ENCODE measurements around the gene PLEKHA5.

PLEKHA5 gene

GRCh38 chr12:19206493-19207077, 77.1 kb downstream of the PLEKHA5 start:
- TF ChIP-seq, protein P1, sequence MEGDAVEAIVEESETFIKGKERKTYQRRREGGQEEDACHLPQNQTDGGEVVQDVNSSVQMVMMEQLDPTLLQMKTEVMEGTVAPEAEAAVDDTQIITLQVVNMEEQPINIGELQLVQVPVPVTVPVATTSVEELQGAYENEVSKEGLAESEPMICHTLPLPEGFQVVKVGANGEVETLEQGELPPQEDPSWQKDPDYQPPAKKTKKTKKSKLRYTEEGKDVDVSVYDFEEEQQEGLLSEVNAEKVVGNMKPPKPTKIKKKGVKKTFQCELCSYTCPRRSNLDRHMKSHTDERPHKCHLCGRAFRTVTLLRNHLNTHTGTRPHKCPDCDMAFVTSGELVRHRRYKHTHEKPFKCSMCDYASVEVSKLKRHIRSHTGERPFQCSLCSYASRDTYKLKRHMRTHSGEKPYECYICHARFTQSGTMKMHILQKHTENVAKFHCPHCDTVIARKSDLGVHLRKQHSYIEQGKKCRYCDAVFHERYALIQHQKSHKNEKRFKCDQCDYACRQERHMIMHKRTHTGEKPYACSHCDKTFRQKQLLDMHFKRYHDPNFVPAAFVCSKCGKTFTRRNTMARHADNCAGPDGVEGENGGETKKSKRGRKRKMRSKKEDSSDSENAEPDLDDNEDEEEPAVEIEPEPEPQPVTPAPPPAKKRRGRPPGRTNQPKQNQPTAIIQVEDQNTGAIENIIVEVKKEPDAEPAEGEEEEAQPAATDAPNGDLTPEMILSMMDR (IDR thresholded peaks at IDR 0.05; ENCODE audit: low read depth, low read length, poor library complexity, severe bottlenecking): no peak
- TF ChIP-seq EZH2phosphoT487 (IDR thresholded peaks at IDR 0.05; ENCODE audit: borderline replicate concordance, low read length): no peak
- no peak overlapping the region for H3K4me2 ChIP-seq (ENCODE audit: low read length)
- H4K20me1 ChIP-seq (ENCODE audit: control insufficient read depth, insufficient read depth, low read depth, low read length): no peaks in the 10 kb centered on the region
- no peak overlapping the region for H3K4me3 ChIP-seq (ENCODE audit: low read length)
- no peaks in the 10 kb centered on the region for H3K79me2 ChIP-seq (ENCODE audit: control insufficient read depth, low read length)
- H3F3A ChIP-seq (ENCODE audit: control insufficient read depth, insufficient read depth): no peaks in the 10 kb centered on the region
- no peaks in the 10 kb centered on the region for H3K36me3 ChIP-seq (ENCODE audit: control insufficient read depth, low read length)
- no peak overlapping the region for H3K27ac ChIP-seq (ENCODE audit: low read depth, low read length)
- no peaks in the 10 kb centered on the region for H3K9me3 ChIP-seq (ENCODE audit: control insufficient read depth, insufficient read depth, low read length)
- H3K27me3 ChIP-seq (ENCODE audit: control insufficient read depth, low read length): no peaks in the 10 kb centered on the region
- no peaks in the 10 kb centered on the region for H3K9me2 ChIP-seq (replicated peaks; ENCODE audit: control insufficient read depth, low read length)
- no peaks in the 10 kb centered on the region for H3K4me1 ChIP-seq (ENCODE audit: control insufficient read depth, low read length)

DNA sequence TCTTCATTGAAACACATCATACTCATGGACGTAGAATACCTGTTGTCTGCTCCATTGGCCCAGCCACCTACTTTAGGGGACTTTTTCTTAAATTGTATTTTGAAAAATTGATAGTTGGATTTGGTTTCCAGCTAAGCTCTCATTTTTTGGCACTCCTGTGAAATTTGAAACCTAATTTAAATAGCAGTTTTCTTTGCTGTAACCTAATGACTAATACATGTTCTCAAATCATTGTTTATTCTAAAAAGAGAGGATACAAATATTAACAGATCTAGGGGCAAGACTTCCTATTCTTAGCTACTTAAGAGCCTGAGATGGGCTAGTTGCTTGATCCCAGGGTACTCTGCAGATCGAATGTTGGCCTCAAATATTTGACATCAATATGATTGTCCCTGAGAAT, 78.9 kb downstream of the PLEKHA5 start:
- Histone ChIP-seq H3K79me2 (ENCODE audit: control insufficient read depth, low read length) (no peaks in the 10 kb centered on the region), H3K4me1 (ENCODE audit: control insufficient read depth, low read length) (no peaks in the 10 kb centered on the region), H3K9me2 (replicated peaks; ENCODE audit: control insufficient read depth, low read length) (no peaks in the 10 kb centered on the region), H4K20me1 (ENCODE audit: control insufficient read depth, insufficient read depth, low read depth, low read length) (no peaks in the 10 kb centered on the region), H3F3A (ENCODE audit: control insufficient read depth, insufficient read depth) (no peaks in the 10 kb centered on the region), H3K36me3 (ENCODE audit: control insufficient read depth, low read length) (no peaks in the 10 kb centered on the region), H3K4me3 (ENCODE audit: low read length) (no peak overlapping the region), H3K4me2 (ENCODE audit: low read length) (no peak overlapping the region), H3K27me3 (ENCODE audit: control insufficient read depth, low read length) (no peaks in the 10 kb centered on the region), H3K27ac (ENCODE audit: low read depth, low read length) (no peak overlapping the region), H3K9me3 (ENCODE audit: control insufficient read depth, insufficient read depth, low read length) (no peaks in the 10 kb centered on the region)
- TF ChIP-seq EZH2phosphoT487 (IDR thresholded peaks at IDR 0.05; ENCODE audit: borderline replicate concordance, low read length): no peak
- TF ChIP-seq, protein P1 (IDR thresholded peaks at IDR 0.05; ENCODE audit: low read depth, low read length, poor library complexity, severe bottlenecking): no peak

GRCh38 chr12:19209661-19210060, 80.1 kb downstream of the PLEKHA5 start:
- Histone ChIP-seq H3K4me1 (ENCODE audit: control insufficient read depth, low read length) (no peaks in the 10 kb centered on the region), H3K4me2 (ENCODE audit: low read length) (no peak overlapping the region), H4K20me1 (ENCODE audit: control insufficient read depth, insufficient read depth, low read depth, low read length) (no peaks in the 10 kb centered on the region), H3K36me3 (ENCODE audit: control insufficient read depth, low read length) (no peaks in the 10 kb centered on the region), H3K4me3 (ENCODE audit: low read length) (no peak overlapping the region), H3F3A (ENCODE audit: control insufficient read depth, insufficient read depth) (no peaks in the 10 kb centered on the region), H3K27ac (ENCODE audit: low read depth, low read length) (no peak overlapping the region), H3K9me2 (replicated peaks; ENCODE audit: control insufficient read depth, low read length) (no peaks in the 10 kb centered on the region), H3K79me2 (ENCODE audit: control insufficient read depth, low read length) (no peaks in the 10 kb centered on the region), H3K27me3 (ENCODE audit: control insufficient read depth, low read length) (no peaks in the 10 kb centered on the region), H3K9me3 (ENCODE audit: control insufficient read depth, insufficient read depth, low read length) (no peaks in the 10 kb centered on the region)
- TF ChIP-seq, protein P1 (IDR thresholded peaks at IDR 0.05; ENCODE audit: low read depth, low read length, poor library complexity, severe bottlenecking): no peak
- no peak for TF ChIP-seq EZH2phosphoT487 (IDR thresholded peaks at IDR 0.05; ENCODE audit: borderline replicate concordance, low read length)
